ENCODE data around the gene TAF10.

Gene TAF10

DNA sequence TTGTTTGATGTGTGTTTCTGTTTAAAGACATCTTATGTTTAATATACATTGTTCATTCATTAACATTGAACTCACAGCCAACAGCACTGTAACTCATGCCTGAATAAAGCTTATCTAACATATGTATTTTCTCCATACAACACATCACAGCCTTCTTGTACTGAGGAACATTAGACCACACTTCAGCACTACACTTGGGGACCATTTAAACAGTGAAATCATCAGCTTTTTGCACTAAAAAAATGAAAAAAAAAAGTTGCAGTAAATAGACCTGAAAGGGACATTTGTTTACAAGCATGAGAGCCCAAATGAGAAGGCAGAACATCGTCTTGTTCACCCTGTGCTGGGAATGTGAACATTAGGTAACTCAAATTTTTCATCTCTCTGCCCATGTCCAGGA is 22.5 kb upstream of the TAF10 start:
- CTCF ChIA-PET: no interaction called here
- Mint-ChIP-seq H3K27ac (no peak overlapping the region), H3K9me3 (no peaks in the 10 kb centered on the region), H3K36me3 (no peaks in the 10 kb centered on the region), H3K27me3 (no peaks in the 10 kb centered on the region), H3K4me3 (no peak overlapping the region), H3K4me1 (peaks cover 4% of the 10 kb centered on the region)
- no peak for DNase-seq

DNA sequence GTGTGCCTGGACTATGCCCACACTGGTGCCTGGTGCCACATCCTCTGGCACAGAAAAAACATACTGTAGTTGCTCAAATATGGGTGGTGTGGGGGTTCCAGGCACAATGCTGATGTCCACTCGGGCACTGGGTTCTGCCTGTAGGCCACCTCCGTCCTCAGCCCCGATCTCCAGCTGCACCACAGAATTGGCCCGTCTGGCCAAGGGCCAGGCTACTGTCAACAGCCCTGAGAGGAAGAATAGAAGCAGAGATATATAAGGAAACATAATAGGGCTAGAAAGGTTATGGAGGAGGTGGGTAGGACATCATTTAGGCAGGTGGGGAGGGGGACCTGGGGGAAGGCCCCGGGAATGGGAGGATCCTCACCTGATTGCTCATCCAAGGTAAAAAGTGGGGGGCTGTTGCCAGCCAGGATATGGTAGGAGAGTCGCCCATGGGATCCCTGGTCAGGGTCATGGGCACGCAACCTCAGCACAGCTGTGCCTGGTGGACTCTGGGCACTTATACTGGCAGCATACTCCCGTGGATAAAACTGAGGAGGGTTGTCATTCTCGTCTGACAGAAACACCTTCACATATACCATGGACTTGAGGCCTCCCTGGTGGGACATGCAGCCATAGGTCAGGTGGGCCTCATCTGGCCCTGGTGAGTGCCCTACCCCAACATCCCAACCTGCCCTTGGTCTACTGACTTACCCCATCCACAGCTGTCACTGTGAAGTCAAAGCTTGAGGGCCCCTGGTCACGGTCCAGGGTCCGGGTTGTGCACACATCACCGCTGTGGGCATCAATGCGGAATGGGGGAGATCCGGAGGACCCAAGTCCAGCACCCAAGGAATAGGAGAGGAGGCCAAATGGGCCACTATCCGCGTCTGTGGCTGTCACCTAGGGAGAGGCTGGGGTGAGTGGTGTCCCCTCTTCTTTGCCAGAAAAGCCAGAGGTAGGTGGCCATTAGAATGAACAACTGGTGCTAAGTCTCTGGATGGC is 21.7 kb upstream of the TAF10 start:
- CTCF ChIA-PET: no interaction called here
- no peaks in the 10 kb centered on the region for H3K9me3 Mint-ChIP-seq
- no peak overlapping the region for H3K27ac Mint-ChIP-seq

DNA sequence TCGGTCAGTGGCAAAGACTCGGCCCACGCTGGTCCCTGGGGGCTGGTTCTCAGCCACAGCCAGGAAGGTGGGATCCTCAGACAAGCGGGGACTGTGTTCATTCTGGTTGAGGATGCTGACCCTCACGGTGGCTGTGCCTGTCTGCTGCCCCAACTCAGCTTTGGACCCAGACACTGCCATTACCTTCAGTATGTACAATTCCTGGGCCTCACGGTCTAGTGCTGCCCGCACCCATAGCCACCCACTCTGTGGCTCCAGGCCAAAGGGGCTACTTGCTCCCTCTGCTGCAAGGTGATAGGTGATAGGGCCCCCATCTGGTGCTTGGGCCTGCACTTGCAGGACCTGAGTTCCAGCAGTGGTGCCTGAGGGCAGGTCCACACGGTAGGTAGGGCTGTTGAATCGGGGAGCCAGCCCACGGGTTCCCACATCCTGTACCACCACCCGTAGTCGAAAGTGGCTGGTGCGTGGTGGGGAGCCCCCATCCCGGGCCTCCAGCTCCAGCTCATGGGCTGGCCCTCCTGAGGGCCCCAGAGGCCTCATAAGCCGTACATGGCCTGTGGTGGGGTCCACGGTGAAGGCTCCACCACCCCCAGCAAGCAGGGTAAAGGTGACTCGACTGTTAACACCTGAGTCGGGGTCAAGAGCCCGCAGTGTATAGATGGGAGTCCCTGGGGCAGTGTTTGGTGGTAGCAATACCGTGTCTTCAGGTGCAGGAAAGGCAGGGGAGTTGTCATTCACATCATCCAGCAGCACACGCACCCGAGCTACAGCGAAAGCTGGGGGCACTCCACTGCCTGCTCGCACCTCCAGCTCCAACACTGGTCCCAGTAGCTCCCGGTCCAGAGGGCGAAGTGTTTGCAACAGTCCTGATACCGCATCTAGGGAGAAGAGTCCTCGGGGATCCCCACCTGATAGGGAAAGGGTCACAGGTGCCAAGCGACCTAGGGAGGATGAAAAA is 20.4 kb upstream of the TAF10 start:
- Mint-ChIP-seq H3K27me3 (no peaks in the 10 kb centered on the region), H3K9me3 (no peaks in the 10 kb centered on the region), H3K27ac (no peak overlapping the region), H3K4me3 (no peak overlapping the region), H3K36me3 (no peaks in the 10 kb centered on the region), H3K4me1 (peaks cover 12% of the 10 kb centered on the region)
- CTCF ChIA-PET: interaction anchor here (1.7 kb wide), 1 partner anchor 20 kb away, joined by 5 read pairs; the partner anchor contains the start of gene TAF10
- DNase-seq: no peak

More for the DNA sequence above, 21.7 kb upstream of the TAF10 start:
- no peaks in the 10 kb centered on the region for H3K27me3 Mint-ChIP-seq
- H3K4me3 Mint-ChIP-seq: no peak overlapping the region
- DNase-seq: peak; percentile 9
- H3K36me3 Mint-ChIP-seq: no peaks in the 10 kb centered on the region
- peaks cover under 1% of the 10 kb centered on the region for H3K4me1 Mint-ChIP-seq

DNA sequence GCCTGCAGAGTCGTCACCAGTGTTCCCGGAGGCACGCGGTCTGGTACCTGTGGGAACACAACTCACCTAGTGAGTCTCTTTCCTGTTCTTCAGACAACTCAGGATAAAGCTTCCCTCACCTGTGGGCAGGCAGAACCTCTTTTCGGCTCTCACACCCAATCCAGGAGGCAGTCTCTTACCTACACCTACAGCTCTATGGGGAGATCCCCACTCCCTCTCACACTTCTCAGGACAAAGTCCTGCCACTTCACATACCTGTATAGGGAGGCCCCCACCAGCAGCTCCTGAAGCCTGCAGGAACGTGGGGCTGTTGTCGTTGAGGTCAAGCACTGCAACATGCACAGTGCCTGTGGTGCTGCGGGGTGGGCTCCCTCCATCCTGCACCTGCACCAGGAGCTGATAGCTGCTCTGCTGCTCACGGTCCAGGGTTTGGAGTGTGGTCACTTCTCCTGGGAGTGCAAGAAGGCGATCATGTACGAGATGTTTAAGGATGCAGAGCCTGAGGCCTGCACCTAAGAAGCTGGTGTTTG is 19.4 kb upstream of the TAF10 start:
- Mint-ChIP-seq H3K27ac (no peak overlapping the region), H3K4me1 (peaks cover 22% of the 10 kb centered on the region), H3K9me3 (no peaks in the 10 kb centered on the region), H3K27me3 (no peaks in the 10 kb centered on the region), H3K36me3 (no peaks in the 10 kb centered on the region), H3K4me3 (no peak overlapping the region)
- DNase-seq: no peak
- CTCF ChIA-PET: interaction anchor here (0.8 to 1.7 kb wide), 2 partner anchors 19 to 27 kb away, joined by 3 to 5 read pairs; partner anchors contain the start of gene TAF10

DNA sequence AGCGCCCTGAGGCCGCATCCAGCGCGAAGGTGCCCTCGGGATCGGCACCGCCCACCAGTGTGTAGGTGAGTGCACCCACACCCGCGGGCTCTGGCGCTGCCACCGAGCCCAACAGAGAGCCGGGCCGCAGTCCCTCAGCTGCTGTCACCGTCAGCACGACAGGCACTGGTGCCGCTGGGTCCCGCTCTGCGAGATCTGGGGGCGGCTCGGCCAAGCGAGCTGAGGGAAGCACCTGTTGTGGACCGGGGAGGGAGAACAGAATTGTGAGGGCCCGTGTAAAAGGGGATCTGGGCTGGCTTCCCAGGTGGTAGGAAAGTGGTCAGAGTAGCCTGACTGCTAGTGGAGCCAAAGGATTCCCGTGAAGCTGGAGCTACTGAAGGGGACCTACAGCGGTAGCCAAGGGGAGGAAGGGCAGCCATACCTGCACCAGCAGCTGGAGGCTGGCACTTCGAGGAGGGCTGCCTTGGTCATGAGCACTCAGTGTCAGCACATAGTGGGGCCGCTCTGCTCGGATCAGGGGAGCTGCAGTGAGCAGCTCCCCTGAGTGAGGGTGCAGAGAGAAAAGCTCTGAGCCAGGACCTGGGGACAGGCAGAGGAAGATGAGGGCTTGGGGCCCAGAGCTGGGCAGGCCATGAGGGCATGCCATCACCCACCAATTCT is 18.7 kb upstream of the TAF10 start:
- no peak for DNase-seq
- Mint-ChIP-seq H3K9me3 (no peaks in the 10 kb centered on the region), H3K27me3 (no peaks in the 10 kb centered on the region), H3K36me3 (no peaks in the 10 kb centered on the region), H3K27ac (no peak overlapping the region), H3K4me3 (no peak overlapping the region), H3K4me1 (peaks cover 24% of the 10 kb centered on the region)
- CTCF ChIA-PET: interaction anchor here (0.8 kb wide), 1 partner anchor 26 kb away, joined by 3 read pairs; no protein-coding TSS in a partner anchor

DNA sequence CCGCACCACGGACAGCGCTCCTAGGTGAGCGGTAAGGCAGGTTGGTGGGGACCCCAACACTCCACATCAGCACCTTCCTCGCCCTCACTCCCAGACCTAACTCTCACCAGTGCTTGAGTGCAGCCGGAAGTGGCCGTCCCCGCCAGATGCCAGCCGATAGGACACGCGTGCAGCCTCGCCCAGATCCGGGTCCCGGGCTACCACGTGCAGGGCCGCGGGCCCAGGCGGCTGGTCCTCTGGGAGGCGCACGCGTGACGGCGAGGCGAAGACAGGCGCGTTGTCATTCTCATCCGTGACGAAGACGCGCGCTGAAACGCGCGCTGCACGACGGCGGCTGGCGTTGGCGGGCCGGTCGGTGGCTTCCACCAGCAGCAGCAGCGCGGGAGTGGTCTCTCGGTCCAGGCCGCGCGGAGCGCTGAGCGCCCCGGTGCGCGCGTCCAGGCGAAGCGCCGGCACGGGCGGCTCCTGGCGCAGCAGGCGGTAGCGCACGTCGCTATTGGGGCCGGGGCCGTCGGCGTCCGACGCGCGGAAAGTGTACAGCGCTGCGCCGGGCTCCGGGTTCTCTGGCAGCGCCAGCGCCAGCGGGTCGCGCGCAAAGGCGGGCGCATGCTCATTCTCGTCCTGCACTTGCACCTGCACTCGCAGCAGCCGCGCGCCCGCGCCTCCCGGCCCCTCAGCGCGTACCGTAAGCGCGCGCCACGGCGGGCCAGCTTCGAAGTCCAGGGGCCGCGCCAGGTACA is 18.0 kb upstream of the TAF10 start:
- no peak for DNase-seq
- Mint-ChIP-seq H3K27ac (no peak overlapping the region), H3K4me3 (no peak overlapping the region), H3K9me3 (no peaks in the 10 kb centered on the region), H3K36me3 (no peaks in the 10 kb centered on the region), H3K4me1 (peaks cover 24% of the 10 kb centered on the region), H3K27me3 (no peaks in the 10 kb centered on the region)
- CTCF ChIA-PET: no interaction called here

DNA sequence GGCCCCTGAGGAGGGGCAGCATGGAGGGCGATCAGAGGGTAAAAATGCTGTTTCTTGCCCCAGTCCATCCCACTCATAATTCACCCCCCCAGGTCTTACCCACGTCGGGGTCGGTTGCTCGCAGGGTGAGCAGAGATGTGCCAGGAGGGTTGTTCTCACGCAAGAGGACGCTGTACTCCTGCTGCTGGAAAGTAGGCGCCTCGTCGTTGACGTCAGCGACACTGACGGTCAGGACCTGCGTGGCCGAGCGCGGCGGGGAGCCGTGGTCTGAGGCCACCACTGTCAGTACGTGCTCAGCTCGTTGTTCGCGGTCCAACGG is 17.5 kb upstream of the TAF10 start:
- H3K27me3 Mint-ChIP-seq: no peaks in the 10 kb centered on the region
- CTCF ChIA-PET: interaction anchor here (0.6 kb wide), 1 partner anchor 119 kb away, joined by 3 read pairs; no protein-coding TSS in a partner anchor
- H3K27ac Mint-ChIP-seq: no peak overlapping the region
- no peaks in the 10 kb centered on the region for H3K9me3 Mint-ChIP-seq
- no peak overlapping the region for H3K4me3 Mint-ChIP-seq
- H3K36me3 Mint-ChIP-seq: no peaks in the 10 kb centered on the region
- H3K4me1 Mint-ChIP-seq: peaks cover 24% of the 10 kb centered on the region
- DNase-seq: no peak

DNA sequence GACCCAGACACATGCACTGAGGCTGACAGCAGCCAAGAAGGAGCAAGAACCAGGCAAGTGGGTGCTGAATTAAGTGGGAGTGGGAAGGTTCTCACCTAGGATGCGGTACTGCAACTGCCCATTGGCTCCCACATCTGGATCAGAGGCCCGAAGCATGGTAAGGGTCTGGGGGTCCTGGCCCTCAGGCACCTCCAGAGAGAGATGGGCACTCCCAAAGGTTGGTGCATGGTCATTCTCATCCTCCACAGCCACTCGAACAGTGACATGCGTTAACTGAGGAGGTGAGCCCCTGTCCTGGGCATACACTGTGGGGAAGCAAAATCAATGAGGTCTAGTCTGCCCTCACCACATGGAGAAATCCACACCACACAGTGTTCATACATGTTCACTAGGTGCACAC is 16.5 kb upstream of the TAF10 start:
- no peaks in the 10 kb centered on the region for H3K36me3 Mint-ChIP-seq
- H3K4me3 Mint-ChIP-seq: no peak overlapping the region
- no peaks in the 10 kb centered on the region for H3K27me3 Mint-ChIP-seq
- peaks cover 24% of the 10 kb centered on the region for H3K4me1 Mint-ChIP-seq
- no peaks in the 10 kb centered on the region for H3K9me3 Mint-ChIP-seq
- no peak overlapping the region for H3K27ac Mint-ChIP-seq
- CTCF ChIA-PET: interaction anchor here (1.5 kb wide), 1 partner anchor 9 kb away, joined by 6 read pairs; the partner anchor contains the start of gene TPP1
- no peak for DNase-seq

DNA sequence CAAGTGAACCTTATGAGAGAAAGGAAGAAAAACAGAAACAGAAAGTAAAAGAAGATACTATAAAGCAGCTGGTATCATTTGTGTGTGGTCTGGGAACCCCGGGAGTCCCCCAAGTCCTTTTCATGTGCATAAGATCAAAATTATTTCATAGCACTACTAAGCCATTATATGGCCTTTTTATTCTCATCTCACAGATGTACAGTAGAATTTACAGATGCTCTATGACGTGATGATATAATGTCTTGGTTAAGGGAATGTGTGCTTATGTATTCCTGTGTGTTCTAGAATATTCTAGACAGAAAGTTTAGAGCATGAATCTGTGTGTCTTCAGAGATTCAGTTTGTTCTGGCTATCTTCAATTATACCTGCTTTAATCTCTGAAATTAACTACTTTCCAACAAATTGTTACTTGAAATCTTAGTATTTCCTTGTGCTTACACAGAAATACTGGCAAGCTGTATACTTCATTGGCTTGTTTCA is 15.8 kb upstream of the TAF10 start:
- DNase-seq: peak; percentile 63
- Mint-ChIP-seq H3K36me3 (no peaks in the 10 kb centered on the region), H3K27ac (peak overlapping the region; percentile 76), H3K27me3 (no peaks in the 10 kb centered on the region), H3K4me1 (peaks cover 24% of the 10 kb centered on the region), H3K4me3 (peak overlapping the region; percentile 4), H3K9me3 (no peaks in the 10 kb centered on the region)
- CTCF ChIA-PET: interaction anchor here (0.7 to 1.5 kb wide), 5 partner anchors 9 to 249 kb away, joined by 3 to 6 read pairs (median 3); partner anchors contain the start of genes ILK, RRP8 and TPP1

DNA sequence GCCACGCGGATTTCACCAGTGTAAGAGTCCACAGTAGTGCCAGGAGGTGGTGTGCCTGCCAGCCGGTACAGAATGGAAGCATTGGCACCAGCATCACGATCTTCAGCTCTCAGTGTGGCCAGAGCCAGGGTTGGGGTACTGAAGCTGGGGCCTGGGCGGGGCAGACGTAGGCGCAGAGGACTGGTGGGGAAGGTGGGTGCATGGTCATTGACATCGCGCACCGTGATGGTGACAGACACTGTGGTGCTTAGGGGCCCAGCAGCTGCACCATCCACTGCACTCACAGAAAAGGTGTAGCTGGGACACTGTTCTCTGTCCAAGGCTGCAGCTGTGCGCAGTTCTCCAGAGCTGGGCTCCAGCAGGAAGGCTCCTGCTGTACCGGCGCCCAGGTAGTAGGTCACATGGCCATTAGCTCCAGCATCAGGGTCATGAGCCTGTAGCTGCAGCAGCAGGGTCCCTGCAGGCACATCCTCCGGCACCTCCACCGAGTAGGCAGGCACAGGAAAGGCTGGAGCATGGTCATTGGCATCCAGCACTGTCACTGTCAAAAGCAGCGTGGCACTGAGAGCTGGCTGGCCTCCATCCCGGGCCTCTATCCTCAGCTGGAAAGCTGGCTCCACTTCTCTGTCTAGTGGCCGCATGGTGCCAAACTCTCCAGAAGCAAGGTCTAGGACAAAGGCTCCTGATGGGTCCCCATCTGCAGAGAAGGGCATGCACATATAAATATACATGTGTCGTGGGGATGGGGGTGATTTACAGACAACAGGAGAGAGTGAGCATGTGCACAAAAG is 15.2 kb upstream of the TAF10 start:
- no peaks in the 10 kb centered on the region for H3K9me3 Mint-ChIP-seq
- DNase-seq: no peak
- H3K36me3 Mint-ChIP-seq: no peaks in the 10 kb centered on the region
- H3K27ac Mint-ChIP-seq: peak overlapping the region; percentile 76
- peaks cover 24% of the 10 kb centered on the region for H3K4me1 Mint-ChIP-seq
- peak overlapping the region; percentile 4 for H3K4me3 Mint-ChIP-seq
- no peaks in the 10 kb centered on the region for H3K27me3 Mint-ChIP-seq
- CTCF ChIA-PET: interaction anchor here (0.7 to 1.5 kb wide), 5 partner anchors 8 to 248 kb away, joined by 3 to 6 read pairs (median 3); partner anchors contain the start of genes ILK, RRP8 and TPP1

DNA sequence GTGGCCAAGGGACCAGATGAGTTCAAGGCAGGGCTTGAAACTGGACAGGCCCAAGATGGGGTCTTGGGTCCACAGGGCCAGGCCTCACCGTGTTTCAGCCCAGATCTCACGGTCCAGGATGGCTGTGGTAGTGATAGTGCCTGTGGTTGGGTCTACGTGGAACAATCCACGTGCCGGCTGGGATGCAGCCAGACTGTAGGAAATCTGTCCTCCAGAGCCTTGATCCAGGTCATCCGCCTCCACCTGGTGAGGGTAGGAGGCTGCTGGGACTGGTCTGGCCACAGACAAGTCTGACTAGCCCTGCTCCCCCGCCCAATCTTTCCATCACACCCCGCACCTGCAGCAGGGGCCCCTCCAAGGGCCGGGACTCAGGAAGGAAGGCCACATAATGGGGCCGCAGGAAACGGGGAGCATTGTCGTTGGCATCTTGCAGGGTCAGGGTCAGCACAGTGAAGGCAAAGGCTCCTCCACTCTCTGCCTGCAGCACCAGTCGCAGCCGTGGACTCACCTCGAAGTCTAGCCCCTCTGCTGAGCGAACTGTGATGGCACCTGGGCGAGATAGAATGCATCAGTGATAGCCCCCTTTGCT is 13.9 kb upstream of the TAF10 start:
- peaks cover 24% of the 10 kb centered on the region for H3K4me1 Mint-ChIP-seq
- no peak overlapping the region for H3K27ac Mint-ChIP-seq
- no peaks in the 10 kb centered on the region for H3K9me3 Mint-ChIP-seq
- CTCF ChIA-PET: no interaction called here
- no peaks in the 10 kb centered on the region for H3K27me3 Mint-ChIP-seq
- H3K36me3 Mint-ChIP-seq: no peaks in the 10 kb centered on the region
- no peak for DNase-seq
- H3K4me3 Mint-ChIP-seq: no peak overlapping the region

Data from activated naive CD4-positive, alpha-beta T cell treated with anti-CD3 and anti-CD28 coated beads, Interleukin-2, amount 10 ng/mL, durations not matched to agents 7 days and 5 days (primary cell).